Jurkat, Clone E6-1 (cell line): ENCODE measurements around the gene HRCT1.
"Not testable (repeated sequence)": the region's sequence is repeated elsewhere in the genome, so short reads cannot be mapped to it uniquely, and the experiment has no call there.

Experiments
- DNase-seq: peaks from one replicate; pipeline ENCODE4 v3.0.0-alpha.2; 2011; ENCODE audit warnings: low read depth, low spot score
- H3K4me3 ChIP-seq: 2 replicates; pipeline ENCODE4 v1.5.1; 2011; ENCODE audit warnings: mild to moderate bottlenecking, low read length, control low read depth, moderate library complexity

The HRCT1 gene

DNA sequence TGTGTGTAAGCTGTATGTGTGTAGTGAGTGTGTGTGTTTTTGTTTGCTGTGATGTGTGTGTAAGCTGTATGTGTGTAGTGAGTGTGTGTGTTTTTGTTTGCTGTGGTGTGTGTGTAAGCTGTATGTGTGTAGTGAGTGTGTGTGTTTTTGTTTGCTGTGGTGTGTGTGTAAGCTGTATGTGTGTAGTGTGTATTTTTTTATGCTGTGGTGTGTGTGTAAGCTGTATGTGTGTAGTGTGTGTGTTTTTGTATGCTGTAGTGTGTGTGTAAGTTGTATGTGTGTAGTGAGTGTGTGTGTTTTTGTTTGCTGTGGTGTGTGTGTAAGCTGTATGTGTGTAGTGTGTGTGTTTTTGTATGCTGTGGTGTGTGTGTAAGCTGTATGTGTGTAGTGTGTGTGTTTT, 7.4 kb downstream of the HRCT1 start:
- not testable (repeated sequence) for DNase-seq

DNA sequence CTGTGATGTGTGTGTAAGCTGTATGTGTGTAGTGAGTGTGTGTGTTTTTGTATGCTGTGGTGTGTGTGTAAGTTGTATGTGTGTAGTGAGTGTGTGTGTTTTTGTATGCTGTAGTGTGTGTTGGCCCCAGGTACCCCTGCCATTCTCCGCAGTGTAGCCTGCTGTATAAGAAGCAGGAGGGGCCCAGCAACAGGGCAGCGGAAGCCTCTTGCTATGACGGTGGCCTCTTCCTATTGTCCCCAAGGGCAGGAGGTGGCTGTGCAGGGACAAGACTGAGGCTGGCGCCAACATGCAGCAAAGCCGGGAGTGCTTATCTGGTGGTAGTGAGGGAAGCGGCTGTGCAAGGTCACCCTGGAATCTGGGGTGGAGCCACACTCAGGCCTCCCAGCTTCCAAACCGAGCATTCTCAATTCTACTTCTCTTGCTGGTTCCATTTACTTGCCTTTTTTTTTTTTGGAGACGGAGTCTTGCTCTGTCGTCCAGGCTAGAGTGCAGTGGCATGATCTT, 8.4 kb downstream of the HRCT1 start:
- no peak overlapping the region for H3K4me3 ChIP-seq
- no peak for DNase-seq

More for the DNA sequence above, 7.4 kb downstream of the HRCT1 start:
- H3K4me3 ChIP-seq, result not testable (repeated sequence)

DNA sequence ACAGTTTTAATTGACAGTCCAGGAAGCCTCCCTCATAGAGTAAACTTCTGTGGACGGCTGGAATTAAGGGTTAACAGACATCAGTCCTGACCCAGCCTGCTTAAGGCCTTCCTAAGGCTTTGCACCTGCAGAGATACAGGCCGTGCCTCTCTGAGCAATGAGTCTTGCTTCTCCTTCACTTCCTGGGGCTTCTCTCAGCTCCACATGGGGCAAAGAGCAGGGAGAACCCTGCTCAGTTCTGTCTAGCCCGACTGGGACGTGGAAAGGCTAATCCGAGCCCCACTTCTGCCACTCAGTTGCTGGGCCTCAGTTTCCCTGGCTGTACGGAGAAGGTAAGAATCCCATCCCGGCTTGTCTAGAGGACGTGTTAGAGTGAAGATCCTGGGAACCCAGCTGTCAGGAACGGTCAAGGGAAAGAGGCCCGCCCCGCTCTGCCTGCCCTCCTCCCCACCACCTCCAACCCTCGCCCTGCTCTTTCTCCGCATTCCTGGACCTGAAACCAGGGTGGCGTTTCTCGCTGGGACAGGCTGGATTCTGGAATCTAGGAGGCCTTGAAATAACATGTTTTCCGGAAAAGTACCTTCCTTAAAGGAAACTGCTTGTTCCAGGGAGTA, 9.8 kb downstream of the HRCT1 start:
- no peak for DNase-seq
- no peak overlapping the region for H3K4me3 ChIP-seq

DNA sequence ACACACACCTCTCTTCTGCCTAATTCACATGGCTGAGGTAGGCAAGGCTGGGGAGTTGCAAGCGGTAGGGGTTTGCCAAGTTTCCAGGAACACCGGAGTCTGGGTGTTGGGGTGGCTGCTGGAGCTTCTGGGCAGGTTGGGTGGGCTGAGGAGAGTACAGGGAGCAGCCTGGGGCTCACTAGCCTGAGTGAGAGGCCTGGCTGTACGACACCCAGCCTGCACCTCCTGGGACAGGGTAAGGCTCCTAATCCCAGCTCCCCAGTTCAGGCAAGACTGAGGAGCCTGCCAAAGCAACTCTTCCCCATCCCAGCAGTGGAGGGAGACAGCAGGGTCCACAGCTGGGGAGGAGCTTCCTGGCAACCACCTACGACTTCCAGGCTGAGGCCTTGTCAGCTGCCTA, 11.3 kb downstream of the HRCT1 start:
- H3K4me3 ChIP-seq, result no peak overlapping the region
- no peak for DNase-seq

DNA sequence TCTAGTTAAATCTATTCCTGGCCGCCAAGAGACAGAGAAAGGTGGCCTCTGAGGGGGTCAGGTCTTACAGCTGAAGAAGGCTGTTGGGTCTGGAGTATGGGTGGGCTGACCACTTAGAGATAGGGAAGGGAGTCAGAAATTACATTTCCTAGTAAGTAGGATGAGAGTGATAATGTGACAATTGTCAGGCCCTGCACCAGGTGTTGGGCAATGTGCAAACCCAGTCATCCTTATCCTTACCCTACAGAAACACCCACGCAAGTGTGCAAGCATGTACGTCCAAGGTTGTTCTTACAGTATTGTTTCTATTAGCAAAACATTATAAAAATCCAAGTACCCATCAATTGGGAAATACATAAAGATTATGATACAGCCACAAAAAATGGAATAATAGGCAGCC, 12.8 kb downstream of the HRCT1 start:
- H3K4me3 ChIP-seq, result no peak overlapping the region
- no peak for DNase-seq

DNA sequence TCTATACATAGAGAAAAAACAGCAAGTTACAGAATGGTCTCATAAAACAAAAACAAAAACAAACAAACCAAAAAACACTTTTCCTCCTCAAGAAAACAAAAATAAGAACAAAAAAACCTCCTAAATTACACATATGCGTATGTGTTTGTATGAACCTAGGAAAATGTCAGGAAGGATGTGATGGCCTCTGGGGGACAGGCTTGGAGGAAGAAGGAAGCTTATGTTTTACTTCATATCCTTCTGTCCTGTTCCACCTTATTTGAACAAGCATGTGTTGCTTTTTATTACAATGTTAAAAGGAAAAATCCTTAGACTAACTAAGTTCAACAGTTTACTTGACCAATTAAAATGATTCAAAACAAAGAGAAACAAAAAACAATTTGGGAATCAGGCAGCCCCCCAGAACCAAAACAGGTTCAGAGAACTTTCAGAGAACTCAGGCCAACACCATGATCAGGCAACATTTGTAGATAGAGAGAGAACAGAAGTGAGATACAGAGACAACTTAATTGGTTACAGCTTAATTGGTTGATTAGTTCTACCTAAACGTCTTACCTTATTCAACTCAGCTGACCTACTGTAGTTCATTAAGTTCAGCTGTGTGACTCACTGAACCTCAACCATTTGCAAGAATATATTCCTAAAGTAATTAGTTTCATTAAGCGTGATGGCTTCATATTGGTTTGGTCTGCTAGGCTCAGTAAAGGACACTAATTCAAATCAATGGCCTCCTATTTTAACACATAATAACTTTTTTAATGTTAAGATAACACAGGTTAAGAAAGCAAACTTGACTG, 13.4 kb downstream of the HRCT1 start:
- no peak overlapping the region for H3K4me3 ChIP-seq
- no peak for DNase-seq

DNA sequence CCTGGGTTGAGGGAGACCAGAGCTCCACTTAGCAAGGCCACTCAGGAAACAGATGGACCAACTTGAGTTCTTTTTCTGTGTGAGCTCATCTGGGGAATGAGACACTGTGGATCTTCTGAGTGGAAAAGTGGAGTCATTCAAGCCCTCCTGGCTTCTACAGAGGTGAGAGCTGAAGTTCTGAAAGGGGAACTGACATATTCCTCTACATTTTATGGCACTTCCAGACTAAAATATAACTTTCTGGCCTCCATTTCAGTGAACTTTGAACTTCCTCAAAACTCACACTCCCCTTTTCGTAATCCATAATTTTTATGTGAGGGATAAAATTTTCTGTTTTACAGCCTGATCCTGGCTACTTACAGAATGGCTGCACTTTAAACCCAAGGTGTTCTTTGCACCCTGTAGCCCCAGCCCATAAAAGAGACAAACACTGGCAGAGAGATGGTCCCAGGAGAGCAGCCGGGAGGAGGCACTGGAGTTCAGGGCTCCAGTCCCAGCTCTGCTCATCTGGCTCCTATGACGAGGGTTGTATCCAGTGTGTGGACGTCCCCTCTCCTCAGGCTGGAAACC, 14.1 kb downstream of the HRCT1 start:
- H3K4me3 ChIP-seq, result no peak overlapping the region
- DNase-seq, result no peak

DNA sequence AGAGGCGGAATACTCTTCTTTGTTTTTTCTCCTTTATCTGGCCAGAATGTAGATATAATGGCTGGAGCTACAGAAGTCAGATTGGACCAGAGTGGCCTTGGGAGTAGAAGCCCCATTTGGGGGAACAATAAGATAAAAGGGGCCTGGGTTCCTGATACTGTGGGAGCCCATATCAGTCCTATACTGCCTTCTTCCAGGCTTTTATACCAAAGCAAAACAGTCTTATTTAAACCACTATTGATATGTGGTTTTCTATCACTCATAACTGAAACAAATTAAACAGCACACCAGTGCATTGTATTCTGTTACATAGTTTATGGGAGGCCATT, 17.6 kb downstream of the HRCT1 start:
- no peak for DNase-seq
- no peak overlapping the region for H3K4me3 ChIP-seq

DNA sequence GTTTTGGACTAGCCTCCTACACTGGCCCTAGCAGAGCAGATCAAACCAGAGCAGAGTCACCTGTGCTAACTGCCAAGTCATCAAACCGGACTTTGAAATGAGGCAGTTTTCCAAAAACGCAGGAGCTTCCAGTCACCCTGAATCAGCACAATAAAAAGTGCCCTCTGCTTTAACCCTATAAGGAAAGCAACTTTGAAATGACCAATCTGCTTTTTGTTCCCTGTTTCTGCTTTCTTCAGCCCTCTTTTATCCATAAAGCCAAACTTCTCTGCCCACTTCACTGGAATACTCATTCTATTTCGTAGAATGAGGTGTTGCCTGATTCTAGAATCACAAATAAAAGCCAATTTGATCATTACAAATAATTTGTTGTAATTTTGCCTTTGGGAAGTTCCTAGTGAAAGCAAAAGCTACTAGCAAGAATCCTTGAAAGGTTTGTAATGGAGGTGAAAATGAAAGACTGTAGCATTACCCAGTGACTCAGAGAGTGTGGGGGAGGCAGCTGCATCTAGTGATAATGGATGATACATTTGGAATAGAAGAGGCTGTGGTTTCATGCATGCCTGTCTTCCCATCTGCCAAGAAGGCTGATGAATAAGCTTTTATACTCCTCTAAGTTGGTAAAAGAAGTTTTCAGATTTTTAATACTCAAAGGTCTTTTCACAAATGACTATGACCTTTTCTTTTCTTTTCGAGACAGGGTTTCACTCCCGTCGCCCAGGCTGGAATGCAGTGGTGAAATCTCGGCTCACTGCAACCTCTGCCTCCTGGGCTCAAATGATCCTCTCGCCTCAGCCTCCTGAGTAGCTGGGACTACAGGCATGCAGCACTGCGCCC, 18.1 kb downstream of the HRCT1 start:
- H3K4me3 ChIP-seq, result no peak overlapping the region
- DNase-seq, result no peak

DNA sequence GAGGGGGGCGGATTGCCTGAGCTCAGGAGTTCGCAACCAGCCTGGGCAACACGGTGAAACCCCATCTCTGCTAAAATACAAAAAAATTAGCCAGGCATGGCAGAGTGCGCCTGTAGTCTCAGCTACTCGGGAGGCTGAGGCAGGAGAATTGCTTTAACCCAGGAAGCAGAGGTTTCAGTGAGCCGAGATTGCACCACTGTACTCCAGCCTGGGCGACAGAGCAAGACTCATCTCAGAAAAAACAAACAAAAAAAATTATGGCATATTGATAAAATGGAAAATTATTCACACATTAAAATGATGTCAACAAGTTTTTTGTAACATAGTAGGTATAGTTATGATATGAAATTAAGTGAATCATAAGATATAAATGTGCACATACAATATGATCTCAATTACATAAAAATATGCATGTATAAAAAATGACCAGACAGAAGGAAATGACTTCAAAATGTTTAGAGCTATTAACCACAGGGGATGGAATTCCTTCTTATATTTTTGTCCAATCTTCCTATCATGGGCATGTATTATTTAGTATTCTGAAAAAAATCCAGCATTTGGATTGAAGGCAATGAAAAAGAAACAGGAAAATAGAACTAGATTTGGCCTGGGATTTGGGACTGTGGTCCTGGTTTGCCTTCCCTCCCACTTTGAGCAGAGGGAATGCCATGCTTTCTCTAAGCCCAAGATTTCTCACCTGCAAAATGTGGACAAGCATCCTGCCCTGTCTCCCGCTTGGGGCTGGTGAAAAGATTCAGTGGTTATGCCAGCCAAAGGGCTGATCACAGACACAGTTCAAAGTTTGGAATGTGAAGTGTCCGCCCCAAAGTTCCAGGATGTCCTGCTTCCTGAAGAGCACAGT, 22.8 kb downstream of the HRCT1 start:
- no peak for DNase-seq
- no peak overlapping the region for H3K4me3 ChIP-seq

DNA sequence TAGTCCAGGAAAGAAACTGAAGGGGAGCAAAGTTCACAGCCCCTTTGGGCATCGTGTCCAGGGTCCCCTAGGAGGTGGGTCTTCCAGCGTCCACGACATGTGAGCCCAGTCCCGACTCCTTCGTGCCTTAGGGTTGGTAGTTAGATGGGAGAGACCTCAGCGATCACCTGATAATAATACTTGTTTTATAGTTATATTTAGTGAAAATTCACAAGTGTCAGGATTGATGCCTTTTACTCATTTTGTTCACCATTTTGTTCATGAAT, 23.4 kb downstream of the HRCT1 start:
- H3K4me3 ChIP-seq, result no peak overlapping the region
- DNase-seq, result no peak

DNA sequence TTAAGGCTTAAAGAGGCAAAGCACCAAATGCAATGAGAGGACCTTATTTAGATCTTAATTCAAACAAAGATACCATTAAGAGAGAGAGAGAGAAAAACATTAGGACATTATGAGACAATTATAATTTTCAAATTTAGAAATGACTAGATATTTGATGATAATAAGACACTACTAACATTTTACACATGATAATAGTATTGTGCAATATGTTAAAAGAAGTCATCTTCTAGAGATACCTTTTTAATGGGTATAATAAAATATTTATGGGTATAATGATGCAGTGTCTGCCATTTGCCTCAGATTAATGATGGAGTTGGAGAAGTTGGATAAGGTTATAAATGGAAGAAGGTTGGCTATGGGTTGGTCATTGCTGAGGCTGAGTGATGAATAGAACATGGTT, 24.5 kb downstream of the HRCT1 start:
- no peak overlapping the region for H3K4me3 ChIP-seq
- no peak for DNase-seq

DNA sequence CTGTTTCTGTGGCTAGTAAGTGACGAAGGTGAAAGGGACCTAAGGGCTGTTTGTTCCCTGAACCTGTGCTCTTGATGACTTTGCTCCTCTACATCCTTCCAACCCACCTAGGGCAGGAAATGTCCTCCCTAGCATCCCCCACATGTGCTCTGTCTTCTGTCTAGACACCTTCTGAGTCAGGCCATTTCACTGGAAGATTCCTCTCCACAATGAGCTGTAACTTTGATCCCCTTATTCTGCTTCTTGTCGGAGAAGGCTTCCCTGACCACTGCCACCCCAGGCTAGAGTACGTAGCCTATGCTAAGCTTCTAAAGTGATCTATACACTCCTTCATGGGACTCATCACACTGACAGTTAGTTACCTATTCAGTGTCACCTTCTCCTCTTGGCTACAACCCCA, 25.0 kb downstream of the HRCT1 start:
- H3K4me3 ChIP-seq, result no peak overlapping the region
- DNase-seq, result no peak

DNA sequence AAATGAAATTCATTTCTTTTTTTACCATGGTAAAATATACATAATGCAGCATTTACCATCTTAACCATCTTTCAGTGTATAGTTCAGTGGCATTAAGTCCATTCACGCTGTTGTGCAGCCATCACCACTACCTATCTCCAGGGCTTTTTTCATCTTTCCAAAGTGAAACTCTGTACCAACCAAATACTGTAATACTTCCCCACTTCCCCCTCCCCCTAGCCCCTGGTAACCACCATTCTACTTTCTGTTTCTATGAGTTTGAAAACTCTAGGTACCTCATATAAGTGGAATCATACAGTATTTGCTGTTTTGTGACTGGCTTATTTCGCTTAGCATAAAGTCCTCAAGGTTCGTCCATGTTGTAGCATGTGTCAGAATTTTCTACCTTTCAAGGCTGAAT, 26.7 kb downstream of the HRCT1 start:
- no peak for DNase-seq
- no peak overlapping the region for H3K4me3 ChIP-seq

DNA sequence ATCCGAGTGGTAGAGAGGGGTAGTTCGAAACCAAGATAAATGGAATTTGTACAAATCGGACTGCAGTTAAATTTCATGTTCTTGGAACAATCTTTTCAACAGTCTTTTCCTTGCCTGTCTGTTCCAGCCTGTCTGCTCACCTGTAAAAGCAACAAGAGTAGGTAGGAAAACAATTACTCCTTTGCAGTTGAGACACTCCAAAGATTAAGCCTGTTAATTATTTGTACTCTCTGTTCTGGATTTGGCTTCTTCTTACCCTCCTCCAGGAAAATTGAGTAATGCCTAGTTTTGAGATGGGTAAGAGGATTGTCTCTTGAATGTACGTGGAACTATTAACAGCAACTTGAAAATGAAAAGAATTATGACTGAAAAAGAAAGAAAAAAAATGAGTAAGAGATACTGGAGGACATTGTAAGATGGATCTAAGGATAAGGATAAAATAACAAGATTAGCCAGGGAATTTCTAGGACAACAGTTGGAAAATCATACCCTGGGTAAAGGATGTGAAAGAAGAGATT, 27.6 kb downstream of the HRCT1 start:
- H3K4me3 ChIP-seq, result no peak overlapping the region
- DNase-seq, result no peak

DNA sequence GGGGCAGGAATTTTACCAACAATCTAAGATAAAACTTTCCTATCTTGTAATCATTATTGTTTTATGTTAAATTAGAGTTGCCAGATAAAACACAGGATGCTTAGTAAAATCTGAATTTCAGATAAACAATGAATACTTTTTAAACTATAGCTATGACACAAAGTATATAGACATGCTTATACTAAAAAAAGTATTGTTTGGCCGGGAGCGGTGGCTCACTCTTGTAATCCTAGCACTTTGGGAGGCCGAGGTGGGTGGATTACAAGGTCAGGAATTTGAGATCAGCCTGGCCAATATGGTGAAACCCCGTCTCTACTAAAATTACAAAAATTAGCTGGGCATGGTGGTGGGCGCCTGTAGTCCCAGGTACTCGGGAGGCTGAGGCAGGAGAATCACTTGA, 28.1 kb downstream of the HRCT1 start:
- not testable (repeated sequence) for DNase-seq, H3K4me3 ChIP-seq

DNA sequence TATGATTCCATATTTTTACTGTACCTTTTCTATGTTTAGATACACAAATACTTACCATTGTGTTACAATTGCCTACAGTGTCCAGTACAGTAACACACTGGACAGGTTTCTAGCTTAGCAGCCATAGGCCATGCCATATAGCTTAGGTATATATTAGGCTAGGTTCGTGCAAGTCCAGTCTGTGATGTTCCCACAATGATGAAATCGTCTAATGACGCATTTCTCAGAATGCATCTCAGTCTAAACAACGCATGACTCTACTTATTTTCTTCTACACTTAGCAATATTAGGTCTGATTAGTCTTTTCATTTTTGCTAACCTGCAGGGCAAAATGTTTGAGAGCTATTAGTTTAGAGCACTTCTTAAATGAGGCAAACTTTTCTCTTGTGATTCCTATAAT, 29.3 kb downstream of the HRCT1 start:
- H3K4me3 ChIP-seq, result no peak overlapping the region
- DNase-seq, result no peak

DNA sequence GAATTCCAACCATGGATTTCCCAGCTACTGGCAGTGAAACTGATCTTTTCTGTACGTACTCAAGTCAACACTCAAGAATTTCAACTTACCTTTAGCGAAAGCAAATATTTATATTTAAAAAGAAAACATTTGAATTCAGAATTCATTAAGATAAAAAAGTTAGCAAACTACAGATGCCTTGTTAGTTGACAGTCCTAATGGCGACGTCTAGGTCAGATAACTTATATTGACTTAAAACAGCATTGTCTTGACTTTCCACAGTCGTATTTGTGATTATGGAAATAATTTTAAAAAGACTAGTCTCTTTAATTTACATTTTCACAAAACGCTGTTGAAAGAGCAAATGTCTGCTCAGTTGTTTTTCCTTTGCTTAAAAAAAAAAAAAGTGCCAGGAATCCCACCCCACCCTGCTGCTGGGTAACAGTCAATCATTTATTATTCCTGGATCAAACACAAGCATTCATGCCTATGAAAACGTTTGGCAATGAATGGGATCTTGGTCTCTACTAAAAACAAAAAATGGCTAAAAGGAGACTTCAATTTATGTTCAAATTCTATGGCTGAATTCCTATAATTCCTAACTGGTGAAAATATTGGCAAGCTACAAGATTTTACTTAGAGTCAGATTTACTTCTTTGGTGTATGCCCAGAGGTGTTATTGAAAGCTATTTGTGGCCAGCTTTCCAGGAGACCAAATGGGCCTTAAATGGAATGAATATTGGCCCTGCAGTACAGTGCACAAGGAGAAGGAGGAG, 29.9 kb downstream of the HRCT1 start:
- no peak overlapping the region for H3K4me3 ChIP-seq
- no peak for DNase-seq
